Hepatocyte (in vitro differentiated cells): ENCODE results near the gene RALB. TPM values are rescaled to one million over a fixed set of nuclear protein-coding genes. Genes with fewer than 3 reads are reported as not detected.
A peak's percentile ranks its signal among the peaks of the same experiment; 100 is the strongest.

Experiments used
- DNase-seq: peaks from one replicate; pipeline ENCODE4 v3.0.0-alpha.2; 2016; ENCODE audit warnings: low spot score
- H2AFZ ChIP-seq: fragments of 200-600 bp; sonication (generic); 2 replicates; pipeline ENCODE4 v1.6.0; 2016; ENCODE audit warnings: antibody characterized with exemption, mild to moderate bottlenecking
- H3K27ac ChIP-seq: fragments of 200-600 bp; sonication (generic); 2 replicates; pipeline ENCODE4 v1.5.1; 2016; ENCODE audit warnings: mild to moderate bottlenecking
- H3K27me3 ChIP-seq: fragments of 200-600 bp; sonication (generic); 2 replicates; pipeline ENCODE4 v1.6.1; 2016
- H3K36me3 ChIP-seq: fragments of 200-600 bp; sonication (generic); replicated peaks from 2 replicates; pipeline ENCODE4 v1.5.1; 2016; ENCODE audit warnings: low read depth; ENCODE audit not compliant: insufficient read depth
- H3K4me1 ChIP-seq: fragments of 200-600 bp; sonication (generic); 2 replicates; pipeline ENCODE4 v1.5.1; 2016; ENCODE audit warnings: mild to moderate bottlenecking, moderate library complexity; ENCODE audit not compliant: insufficient read depth
- H3K4me2 ChIP-seq: fragments of 200-600 bp; sonication (generic); 2 replicates; pipeline ENCODE4 v1.6.0; 2016
- H3K4me3 ChIP-seq: fragments of 200-600 bp; sonication (generic); 2 replicates; pipeline ENCODE4 v1.5.1; 2016; ENCODE audit warnings: mild to moderate bottlenecking
- H3K79me2 ChIP-seq: fragments of 200-600 bp; sonication (generic); 2 replicates; pipeline ENCODE4 v1.6.0; 2017; ENCODE audit warnings: mild to moderate bottlenecking
- H3K9me2 ChIP-seq: fragments of 200-600 bp; sonication (generic); replicated peaks from 2 replicates; pipeline ENCODE4 v1.6.0; 2017; ENCODE audit warnings: mild to moderate bottlenecking; ENCODE audit not compliant: insufficient read depth
- H3K9me3 ChIP-seq: fragments of 200-600 bp; sonication (generic); 2 replicates; pipeline ENCODE4 v1.5.1; 2016; ENCODE audit warnings: low read depth, mild to moderate bottlenecking
- H4K20me1 ChIP-seq: fragments of 200-600 bp; sonication (generic); 2 replicates; pipeline ENCODE4 v1.6.0; 2016; ENCODE audit warnings: mild to moderate bottlenecking; ENCODE audit not compliant: insufficient read depth, poor library complexity, severe bottlenecking
- CTCF ChIP-seq: fragments of 200-600 bp; sonication (generic); IDR thresholded peaks from 2 replicates; pipeline ENCODE4 v1.5.1; 2016; ENCODE audit warnings: antibody characterized with exemption, mild to moderate bottlenecking; ENCODE audit not compliant: poor library complexity
- EZH2 ChIP-seq: fragments of 200-600 bp; sonication (generic); IDR thresholded peaks from 2 replicates; pipeline ENCODE4 v1.6.1; 2016; ENCODE audit warnings: antibody characterized with exemption, mild to moderate bottlenecking, borderline replicate concordance
- EZH2phosphoT487 ChIP-seq: fragments of 200-600 bp; sonication (generic); IDR thresholded peaks from one replicate; pipeline ENCODE4 v1.6.1; 2018; ENCODE audit warnings: antibody characterized with exemption, mild to moderate bottlenecking, low read depth, moderate library complexity; ENCODE audit not compliant: unreplicated experiment, severe bottlenecking
- WGBS: methylation state at CpG from one replicate; pipeline ENCODE4 v1.1.6; 2016; ENCODE audit warnings: low lambda C conversion rate; ENCODE audit errors: missing lambda C conversion rate; 5-methylcytosine and 5-hydroxymethylcytosine counted together
- polyA plus RNA-seq: library from polyadenylated mRNA; unstranded; fragments of >200 nt; fragmentation: Nextera tagmentation; extraction: Ambion mirVana; gene quantifications from 2 replicates; pipeline ENCODE4 v1.2.1, GENCODE V29; 2016
- total RNA-seq: library from RNA; depleted of rRNA; stranded (reverse); fragments of >200 nt; gene quantifications from 2 replicates; pipeline ENCODE4 v1.2.3, GENCODE V29; 2014

RALB gene
- total and polyA plus RNA-seq, 2 experiments from 2014 or later, result 68.2 to 74.4 TPM

GRCh38 chr2:120318626-120319025, 66.0 kb downstream of the RALB start:
- H3K36me3 ChIP-seq, result no peaks in the 10 kb centered on the region
- H3K79me2 ChIP-seq, result no peaks in the 10 kb centered on the region
- H3K27me3 ChIP-seq, result no peaks in the 10 kb centered on the region
- H3K4me3 ChIP-seq, result no peak overlapping the region
- no peak overlapping the region for H3K4me2 ChIP-seq
- no peak overlapping the region for H2AFZ ChIP-seq
- no peaks in the 10 kb centered on the region for H4K20me1 ChIP-seq
- 77% methylated on average over 8 of the region's 8 CpGs for WGBS
- no peaks in the 10 kb centered on the region for H3K9me3 ChIP-seq
- H3K27ac ChIP-seq, result no peak overlapping the region
- H3K4me1 ChIP-seq, result no peaks in the 10 kb centered on the region
- no peak for TF ChIP-seq EZH2phosphoT487
- TF ChIP-seq CTCF, result no peak
- TF ChIP-seq EZH2, result no peak
- no peaks in the 10 kb centered on the region for H3K9me2 ChIP-seq
- DNase-seq, result peak; percentile 43

GRCh38 chr2:120319123-120319522, 66.5 kb downstream of the RALB start:
- no peaks in the 10 kb centered on the region for H3K9me3 ChIP-seq
- H3K4me3 ChIP-seq, result no peak overlapping the region
- TF ChIP-seq EZH2phosphoT487 (no peak), CTCF (no peak), EZH2 (no peak)
- no peaks in the 10 kb centered on the region for H3K36me3 ChIP-seq
- no peak for DNase-seq
- H3K27me3 ChIP-seq, result no peaks in the 10 kb centered on the region
- 90% methylated on average over 5 of the region's 10 CpGs for WGBS
- no peaks in the 10 kb centered on the region for H4K20me1 ChIP-seq
- H3K4me2 ChIP-seq, result no peak overlapping the region
- no peaks in the 10 kb centered on the region for H3K9me2 ChIP-seq
- no peaks in the 10 kb centered on the region for H3K4me1 ChIP-seq
- no peak overlapping the region for H3K27ac ChIP-seq
- H3K79me2 ChIP-seq, result no peaks in the 10 kb centered on the region
- H2AFZ ChIP-seq, result no peak overlapping the region

GRCh38 chr2:120319686-120320317, 67.2 kb downstream of the RALB start:
- DNase-seq, result no peak
- WGBS, result 79% methylated on average over 18 of the region's 18 CpGs
- no peak overlapping the region for H3K27ac ChIP-seq
- H3K4me1 ChIP-seq, result no peaks in the 10 kb centered on the region
- H3K9me2 ChIP-seq, result no peaks in the 10 kb centered on the region
- no peaks in the 10 kb centered on the region for H3K79me2 ChIP-seq
- no peaks in the 10 kb centered on the region for H3K36me3 ChIP-seq
- H2AFZ ChIP-seq, result no peak overlapping the region
- H3K27me3 ChIP-seq, result no peaks in the 10 kb centered on the region
- H4K20me1 ChIP-seq, result no peaks in the 10 kb centered on the region
- H3K9me3 ChIP-seq, result no peaks in the 10 kb centered on the region
- no peak for TF ChIP-seq CTCF
- no peak for TF ChIP-seq EZH2
- TF ChIP-seq EZH2phosphoT487, result no peak
- no peak overlapping the region for H3K4me2 ChIP-seq
- no peak overlapping the region for H3K4me3 ChIP-seq
